IMR-90 (cell line): ENCODE measurements around the gene UBA5. TPM values are rescaled to one million over a fixed set of nuclear protein-coding genes. Genes with fewer than 3 reads are reported as not detected.

ENCODE experiments used
- ATAC-seq: fragments of 200-7000 bp; cut with Tn5 transposase; 2 replicates; pipeline ENCODE4 v1.9.1; 2020; ENCODE audit warnings: low read depth, mild to moderate bottlenecking, moderate library complexity
- BruUV-seq: library from RNA; stranded (reverse); fragments of 400-500 nt; replicated peaks from 2 replicates; lab custom pipeline; 2021; lab: Mats Ljungman, UMichigan
- CTCF ChIA-PET: fragments of 300-600 bp; formaldehyde crosslinking; extraction: SDS; loops from one replicate; lab custom pipeline; 2021; ENCODE audit warnings: antibody characterized with exemption; lab: Yijun Ruan, JAX
- POLR2A ChIA-PET: fragments of 300-600 bp; sonication (Branson Sonifier 250); formaldehyde crosslinking; loops from one replicate; lab custom pipeline; 2022; ENCODE audit warnings: antibody characterized with exemption; ENCODE audit not compliant: unreplicated experiment; lab: Charles Lee
- DNase-seq: peaks from one replicate; pipeline ENCODE4 v3.0.0; 2013
- H2AFZ ChIP-seq: replicated peaks from 2 replicates; pipeline ENCODE3; 2013; ENCODE audit warnings: low read length, mild to moderate bottlenecking; ENCODE audit not compliant: poor library complexity
- H2AK5ac ChIP-seq: 2 replicates; pipeline ENCODE4 v1.6.1; 2013; ENCODE audit warnings: low read depth, low read length, inconsistent platforms
- H2AK9ac ChIP-seq: replicated peaks from 2 replicates; pipeline ENCODE3; 2013; ENCODE audit warnings: mild to moderate bottlenecking, low read depth, low read length, moderate library complexity; ENCODE audit not compliant: poor library complexity
- H2BK120ac ChIP-seq: 2 replicates; pipeline ENCODE4 v1.6.1; 2013; ENCODE audit warnings: low read depth, low read length, inconsistent platforms
- H2BK15ac ChIP-seq: 3 replicates; pipeline ENCODE4 v1.6.1; 2013; ENCODE audit warnings: low read depth, low read length, inconsistent platforms
- H2BK20ac ChIP-seq: 2 replicates; pipeline ENCODE4 v1.6.1; 2013; ENCODE audit warnings: low read depth, mild to moderate bottlenecking, inconsistent platforms, low read length, moderate library complexity
- H2BK5ac ChIP-seq: 2 replicates; pipeline ENCODE4 v1.6.1; 2013; ENCODE audit warnings: mild to moderate bottlenecking, low read depth, low read length, inconsistent platforms; ENCODE audit not compliant: poor library complexity, severe bottlenecking
- H3K14ac ChIP-seq: replicated peaks from 2 replicates; pipeline ENCODE4 v1.6.1; 2013; ENCODE audit warnings: low read depth, low read length, inconsistent platforms
- H3K18ac ChIP-seq: 2 replicates; pipeline ENCODE4 v1.6.1; 2013; ENCODE audit warnings: low read depth, low read length, control low read depth
- H3K23ac ChIP-seq: 2 replicates; pipeline ENCODE4 v1.6.1; 2013; ENCODE audit warnings: low read depth, low read length, inconsistent platforms
- H3K27ac ChIP-seq: 2 replicates; pipeline ENCODE4 v1.5.1; 2013; ENCODE audit warnings: mild to moderate bottlenecking, control low read depth, low read length; ENCODE audit not compliant: insufficient read depth
- H3K27me3 ChIP-seq: 2 replicates; pipeline ENCODE4 v1.6.1; 2013; ENCODE audit warnings: low read length; ENCODE audit not compliant: control insufficient read depth, insufficient read depth
- H3K36me3 ChIP-seq: 2 replicates; pipeline ENCODE4 v1.6.1; 2013; ENCODE audit warnings: low read length, mixed read lengths; ENCODE audit not compliant: control insufficient read depth, insufficient read depth
- H3K4ac ChIP-seq: 2 replicates; pipeline ENCODE4 v1.6.1; 2013; ENCODE audit warnings: low read depth, low read length, inconsistent platforms
- H3K4me1 ChIP-seq: 2 replicates; pipeline ENCODE4 v1.6.1; 2013; ENCODE audit warnings: low read length, mixed read lengths; ENCODE audit not compliant: control insufficient read depth, insufficient read depth
- H3K4me2 ChIP-seq: 2 replicates; pipeline ENCODE4 v1.6.1; 2013; ENCODE audit warnings: low read depth, mild to moderate bottlenecking, control low read depth, low read length, moderate library complexity
- H3K4me3 ChIP-seq: 2 replicates; pipeline ENCODE4 v1.5.1; 2013; ENCODE audit warnings: low read depth, mild to moderate bottlenecking, control low read depth, low read length, moderate library complexity; ENCODE audit not compliant: insufficient read depth
- H3K56ac ChIP-seq: 2 replicates; pipeline ENCODE4 v1.6.1; 2013; ENCODE audit warnings: low read length, inconsistent platforms; ENCODE audit not compliant: insufficient read depth; ENCODE audit errors: extremely low read depth
- H3K79me1 ChIP-seq, 2 experiments: 2 replicates each; pipeline ENCODE4 v1.6.1; 2013; ENCODE audit warnings: low read length in 2 of 2, inconsistent platforms in 1 of 2, low read depth in 1 of 2
- H3K9ac ChIP-seq: 2 replicates; pipeline ENCODE4 v1.6.1; 2013; ENCODE audit warnings: low read depth, low read length, control low read depth
- H3K9me1 ChIP-seq: 2 replicates; pipeline ENCODE4 v1.6.1; 2013; ENCODE audit warnings: low read length, inconsistent platforms; ENCODE audit not compliant: insufficient read depth
- H3K9me3 ChIP-seq: 2 replicates; pipeline ENCODE4 v1.6.1; 2013; ENCODE audit warnings: low read length; ENCODE audit not compliant: control insufficient read depth, insufficient read depth
- H4K20me1 ChIP-seq: 2 replicates; pipeline ENCODE4 v1.6.1; 2013; ENCODE audit warnings: low read length, inconsistent platforms; ENCODE audit not compliant: insufficient read depth
- H4K5ac ChIP-seq: 2 replicates; pipeline ENCODE4 v1.6.1; 2013; ENCODE audit warnings: mild to moderate bottlenecking, low read depth, low read length, control low read depth
- H4K8ac ChIP-seq, 2 experiments: 2 replicates each; pipeline ENCODE4 v1.6.1; 2013; ENCODE audit warnings: low read depth in 2 of 2, low read length in 2 of 2, control low read depth in 1 of 2, inconsistent platforms in 1 of 2
- H4K91ac ChIP-seq: 2 replicates; pipeline ENCODE4 v1.6.1; 2013; ENCODE audit warnings: low read depth, low read length, inconsistent platforms; ENCODE audit not compliant: insufficient read depth
- POLR2A ChIP-seq: IDR thresholded peaks from 2 replicates; pipeline ENCODE4 v1.6.1; 2012; ENCODE audit warnings: mild to moderate bottlenecking, low read depth, low read length
- WGBS, 2 experiments: methylation state at CpG; one replicate each; pipeline versions ENCODE4 v1.1.5 to v1.1.7; 2013; ENCODE audit warnings: missing lambda C conversion rate in 2 of 2; ENCODE audit not compliant: insufficient read length in 1 of 2; ENCODE audit errors: extremely low coverage in 2 of 2; 5-methylcytosine and 5-hydroxymethylcytosine counted together
- dilution Hi-C: fragments of 300-500 bp; cut with HindIII; formaldehyde crosslinking; loops from one replicate; pipeline ENCODE4 v1.14.3; 2018; ENCODE audit warnings: low sequenced_read_pairs; ENCODE audit not compliant: unreplicated experiment
- in situ Hi-C: fragments of 300-500 bp; cut with MboI; formaldehyde crosslinking; loops from 3 replicates; pipeline ENCODE4 v1.14.3; 2019; ENCODE audit warnings: low sequenced_read_pairs, inconsistent platforms, mixed read lengths
- intact Hi-C: fragments of 100-400 bp; cut with micrococcal nuclease; formaldehyde crosslinking; loops from 2 replicates; pipeline ENCODE4 v1.10.0; 2022
- polyA plus RNA-seq, 3 experiments: library from polyadenylated mRNA; depleted of rRNA; stranded (reverse); fragments of >200 nt; gene quantifications; 2 replicates each; pipeline ENCODE4 v1.2.3, GENCODE V29; 2012; ENCODE audit warnings: low replicate concordance in 1 of 3
- total RNA-seq: library from RNA; depleted of rRNA; stranded (reverse); fragments of >200 nt; gene quantifications from 2 replicates; pipeline ENCODE4 v1.2.3, GENCODE V29; 2012

The UBA5 gene
- total and polyA plus RNA-seq, 2 of the 4 experiments (the other 2 are of a cell fraction), result 20.3 to 30.4 TPM

DNA sequence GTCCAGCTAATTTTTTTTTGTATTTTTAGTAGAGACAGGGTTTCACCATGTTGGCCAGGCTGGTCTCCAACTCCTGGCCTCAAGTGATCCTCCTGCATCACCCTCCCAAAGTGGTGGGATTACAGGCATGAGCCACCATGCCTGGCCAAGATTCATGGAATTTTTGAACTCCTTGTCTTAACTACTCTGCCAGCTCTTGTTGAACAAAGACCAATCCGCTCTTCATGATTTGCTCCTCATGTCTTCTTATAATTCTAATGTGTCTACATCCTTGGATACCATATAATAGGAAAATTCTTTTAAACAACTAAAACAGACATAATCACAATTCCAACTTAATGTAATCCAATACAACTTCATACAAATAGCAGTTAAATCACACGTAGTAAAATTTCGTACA lies 21.3 kb downstream of the UBA5 start:
- Histone ChIP-seq H3K79me1 (no peaks in the 10 kb centered on the region; a peak in 2 of 4 replicates), H3K36me3 (peaks cover 30% of the 10 kb centered on the region), H4K5ac (no peak overlapping the region), H2AK5ac (no peak overlapping the region), H3K27me3 (no peaks in the 10 kb centered on the region), H2AFZ (no peak overlapping the region), H3K4me2 (no peak overlapping the region), H2BK15ac (no peak overlapping the region), H4K20me1 (no peaks in the 10 kb centered on the region), H3K9ac (no peak overlapping the region), H4K8ac (no peak overlapping the region), H2AK9ac (no peak overlapping the region), H2BK20ac (no peak overlapping the region), H3K4me1 (no peaks in the 10 kb centered on the region), H3K23ac (no peak overlapping the region), H3K18ac (no peak overlapping the region), H3K4ac (no peak overlapping the region), H2BK120ac (no peak overlapping the region), H3K9me3 (no peaks in the 10 kb centered on the region), H3K4me3 (no peak overlapping the region), H3K27ac (no peak overlapping the region), H2BK5ac (no peak overlapping the region), H3K56ac (no peak overlapping the region), H3K14ac (no peak overlapping the region), H4K91ac (no peak overlapping the region), H3K9me1 (no peaks in the 10 kb centered on the region)
- dilution Hi-C loops, result no loop called here
- ChIA-PET POLR2A (no interaction called here), CTCF (interaction anchor here (0.6 kb wide), 1 partner anchor 692 kb away, joined by 3 read pairs; no protein-coding TSS in a partner anchor)
- no peak for TF ChIP-seq POLR2A
- TSS peak; percentile 86 for BruUV-seq
- intact Hi-C loops, result no loop called here
- in situ Hi-C loops, result no loop called here
- no peak for ATAC-seq
- DNase-seq, result no peak
- WGBS, 2 experiments, result no CpG with 5 or more reads among the region's 3 CpGs
